Endothelial cell of hepatic sinusoid (primary cell): Measurements from ENCODE around the gene CX3CL1.
"Not testable (repeated sequence)": the region's sequence is repeated elsewhere in the genome, so short reads cannot be mapped to it uniquely, and the experiment has no call there.

Source experiments
- in situ Hi-C: cut with HindIII; loops from 2 replicates; pipeline ENCODE4 v1.10.0; 2017; ENCODE audit warnings: low sequenced_read_pairs

The CX3CL1 gene

DNA sequence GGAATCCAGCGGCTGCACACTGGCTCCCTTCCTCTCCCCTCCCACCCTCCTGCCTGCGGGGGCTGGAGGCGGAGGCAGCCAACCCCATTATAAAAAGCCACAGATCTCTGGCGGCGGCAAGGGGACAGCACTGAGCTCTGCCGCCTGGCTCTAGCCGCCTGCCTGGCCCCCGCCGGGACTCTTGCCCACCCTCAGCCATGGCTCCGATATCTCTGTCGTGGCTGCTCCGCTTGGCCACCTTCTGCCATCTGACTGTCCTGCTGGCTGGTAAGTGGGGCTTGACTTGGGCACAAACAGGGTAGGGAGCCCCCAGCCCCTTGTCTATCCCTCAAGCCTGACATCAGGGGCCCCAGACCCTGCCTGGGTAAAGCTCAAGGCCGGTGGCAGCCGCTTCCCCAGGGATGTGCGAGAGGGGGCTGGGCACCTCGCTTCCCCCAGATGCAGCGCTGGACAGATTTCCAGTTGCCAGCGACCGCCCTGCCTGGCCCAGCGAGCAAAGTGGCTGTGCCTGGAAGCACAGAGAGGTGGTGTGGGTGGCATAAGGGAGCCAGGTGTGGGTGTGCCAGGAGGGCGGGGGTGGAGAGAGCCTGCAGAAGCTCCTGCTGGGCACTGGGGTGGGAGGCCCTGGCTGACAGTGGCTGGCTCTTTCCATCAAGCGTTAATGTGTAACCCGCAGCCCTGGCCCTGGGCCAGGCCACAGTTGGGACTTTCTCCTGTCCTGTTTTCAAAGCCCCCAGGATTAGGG, at the start of gene CX3CL1:
TSS of gene CX3CL1 (plus strand) at position 119 of the 745 bp plus-strand sequence. CDS start at position 198, 79 bp downstream.
- in situ Hi-C loops, result no loop called here

DNA sequence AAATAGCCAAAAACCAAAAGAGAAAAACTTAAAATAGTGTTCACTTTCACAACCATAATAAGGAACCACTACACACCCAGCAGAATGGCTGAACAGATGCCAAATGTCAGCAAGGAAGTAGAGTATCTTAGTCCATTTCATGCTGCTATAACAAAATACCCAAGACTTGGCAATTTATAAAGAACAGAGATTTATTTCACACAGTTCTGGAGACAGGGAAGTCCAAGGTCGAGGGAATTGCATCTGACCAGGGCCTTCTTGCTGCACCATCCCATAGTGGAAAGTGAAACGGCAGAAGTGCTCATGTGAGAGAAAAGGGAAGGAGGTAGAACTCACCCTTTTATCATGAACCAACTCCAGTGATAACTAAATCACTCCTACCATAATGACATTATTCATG, 47.5 kb upstream of the CX3CL1 start:
- in situ Hi-C loops, result no loop called here

DNA sequence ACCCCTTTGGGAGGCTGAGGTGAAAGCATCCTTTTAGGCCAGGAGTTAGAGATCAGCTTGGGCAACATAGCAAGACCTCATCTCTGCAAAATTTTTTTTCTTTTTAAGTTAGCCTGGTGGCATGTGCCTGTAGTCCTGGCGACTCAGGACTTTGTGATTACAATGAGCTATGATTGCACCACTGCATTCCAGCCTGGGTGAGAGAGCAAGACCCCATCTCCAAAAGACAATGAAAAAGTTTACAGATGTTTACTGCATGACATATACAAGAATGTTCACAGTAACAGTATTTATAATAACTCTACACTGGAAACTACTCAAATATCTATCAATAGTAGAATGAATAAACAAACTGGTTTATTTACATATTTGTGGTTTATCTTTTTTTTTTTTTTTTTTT, 46.8 kb upstream of the CX3CL1 start:
- in situ Hi-C loops, result no loop called here

GRCh38 chr16:57329718-57330327, 42.5 kb upstream of the CX3CL1 start:
- in situ Hi-C loops, result no loop called here

DNA sequence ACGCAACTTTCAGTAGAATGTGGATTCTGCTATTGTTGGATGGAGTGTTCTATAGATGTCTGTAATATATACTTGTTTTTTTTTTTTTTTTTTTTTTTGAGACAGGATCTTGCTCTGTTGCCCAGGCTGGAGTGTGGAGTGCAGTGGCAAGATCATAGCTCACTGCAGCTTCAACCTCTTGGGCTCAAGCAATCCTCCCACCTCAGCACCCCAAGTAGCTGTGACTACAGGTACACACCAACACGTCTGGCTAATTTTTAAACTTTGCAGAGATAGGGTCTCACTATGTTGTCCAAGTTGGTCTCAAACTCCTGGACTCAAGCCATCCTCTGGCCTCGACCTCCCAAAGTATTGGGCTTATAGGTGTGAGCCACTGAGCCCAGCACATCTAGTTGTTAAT, 40.9 kb upstream of the CX3CL1 start:
- in situ Hi-C loops, result no loop called here

DNA sequence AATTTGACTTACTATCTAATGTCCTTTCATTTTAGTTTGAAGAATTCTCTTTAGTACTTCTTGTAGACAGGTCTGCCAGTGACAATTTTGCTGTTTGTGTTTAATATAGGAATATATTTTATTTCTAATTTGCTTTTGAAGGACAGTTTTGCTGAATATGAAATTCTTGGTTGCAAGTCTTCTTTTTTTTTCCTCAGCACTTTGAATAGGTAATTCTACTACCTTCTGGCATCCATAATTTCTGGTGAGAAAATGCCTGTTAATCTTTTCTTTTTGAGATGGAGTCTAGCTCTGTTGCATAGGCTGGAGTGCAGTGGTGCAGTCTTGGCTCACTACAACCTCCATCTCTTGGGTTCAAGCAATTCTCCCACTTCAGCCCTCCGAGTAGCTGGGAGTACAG, 38.9 kb upstream of the CX3CL1 start:
- in situ Hi-C loops, result no loop called here

- in situ Hi-C loops, result no loop called here
These were observed 36.9 kb upstream of the CX3CL1 start for GRCh38 chr16:57335366-57335765.

DNA sequence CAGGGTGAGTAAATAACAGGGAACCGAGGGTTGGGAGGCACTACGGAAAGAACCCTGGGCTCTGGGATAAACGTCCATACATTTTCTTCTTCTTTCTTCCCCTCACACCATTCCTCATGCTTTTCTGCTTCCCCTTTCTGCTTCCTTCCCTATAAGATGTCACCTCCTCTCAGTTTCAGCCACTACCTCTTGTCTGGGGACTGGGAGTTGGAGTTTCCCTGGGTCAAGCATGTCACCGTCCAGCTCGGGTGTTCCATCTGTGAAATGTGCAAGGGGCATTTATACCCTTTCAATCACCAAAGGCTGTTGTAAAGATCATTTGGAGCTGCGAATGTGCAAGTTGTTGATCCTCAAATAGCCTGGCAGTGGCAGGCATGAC, 31.2 kb upstream of the CX3CL1 start:
- in situ Hi-C loops, result no loop called here

DNA sequence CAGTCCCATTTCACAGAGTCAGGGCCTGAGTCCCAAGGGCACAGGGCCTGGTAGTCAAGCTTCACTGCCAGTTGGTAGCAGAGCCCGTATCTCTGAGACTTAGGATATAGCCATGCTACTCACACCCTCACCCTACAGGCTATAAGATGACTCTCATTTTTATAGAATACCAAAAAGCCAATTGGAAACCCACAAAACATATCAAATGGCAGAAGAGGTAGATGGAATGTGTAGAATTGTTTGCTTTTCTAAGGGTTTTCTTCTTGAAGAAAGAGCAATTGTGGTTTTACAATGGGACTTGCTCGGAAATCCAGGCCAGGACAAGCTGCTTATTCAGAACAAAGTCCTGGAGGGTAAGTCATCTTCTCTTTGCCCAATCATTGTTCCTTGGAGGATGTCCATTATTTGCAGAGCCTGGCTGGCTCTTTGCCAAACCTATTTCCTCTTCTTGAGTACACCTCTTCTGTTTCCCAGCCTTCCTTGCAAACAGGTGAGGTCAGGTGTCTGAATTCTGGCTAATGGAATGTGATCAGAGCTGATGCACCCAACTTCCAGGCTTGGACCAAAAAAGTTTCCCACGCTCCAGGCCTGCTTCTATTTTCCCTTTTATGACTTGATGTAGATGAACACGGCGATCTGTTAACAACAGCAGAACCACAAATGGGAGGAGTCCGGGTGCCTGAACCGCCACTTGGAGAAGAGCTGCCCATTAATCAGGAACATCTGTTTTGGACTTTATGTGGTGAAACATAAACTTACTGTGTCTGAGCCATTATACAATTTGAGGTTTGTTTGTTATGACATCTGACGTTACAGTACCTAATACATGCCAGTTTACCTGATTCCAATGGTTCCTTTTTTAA, 30.6 kb upstream of the CX3CL1 start:
- in situ Hi-C loops, result no loop called here

DNA sequence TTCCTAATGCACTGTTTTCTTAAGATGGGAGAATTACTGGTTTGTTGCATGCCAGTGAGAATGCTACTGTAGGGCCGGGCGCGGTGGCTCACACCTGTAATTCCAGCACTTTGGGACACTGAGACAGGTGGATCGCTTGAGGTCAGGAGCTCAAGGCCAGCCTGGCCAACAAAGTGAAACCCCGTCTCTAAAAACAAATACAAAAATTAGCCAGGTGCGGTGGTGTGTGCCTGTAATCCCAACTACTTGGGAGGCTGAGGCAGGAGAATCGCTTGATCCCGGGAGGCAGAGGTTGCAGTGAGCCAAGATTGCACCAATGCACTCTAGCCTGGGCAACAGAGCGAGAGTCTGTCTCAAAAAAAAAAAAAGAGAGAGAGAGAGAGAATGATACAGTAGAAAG, 29.7 kb upstream of the CX3CL1 start:
- in situ Hi-C loops, result not testable (repeated sequence)

GRCh38 chr16:57343221-57343620, 29.1 kb upstream of the CX3CL1 start:
- in situ Hi-C loops, result no loop called here

DNA sequence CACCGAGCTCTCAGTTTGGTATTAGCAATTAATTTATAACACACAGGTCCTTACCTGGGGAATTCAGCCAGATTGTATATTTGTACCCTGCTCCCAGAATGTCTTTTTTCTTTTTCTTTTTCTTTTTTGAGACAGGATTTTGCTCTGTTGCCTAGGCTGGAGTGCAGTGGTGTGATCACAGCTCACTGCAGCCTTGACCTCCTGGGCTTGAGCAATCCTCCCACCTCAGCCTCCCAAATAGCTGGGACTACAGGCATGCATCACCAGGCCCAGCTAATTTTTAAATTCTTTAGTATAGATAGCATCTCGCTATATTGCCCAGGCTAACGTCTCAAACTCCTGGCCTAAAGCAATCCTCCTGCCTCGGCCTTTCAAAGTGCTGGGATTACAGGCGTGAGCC, 28.2 kb upstream of the CX3CL1 start:
- in situ Hi-C loops, result not testable (repeated sequence)

DNA sequence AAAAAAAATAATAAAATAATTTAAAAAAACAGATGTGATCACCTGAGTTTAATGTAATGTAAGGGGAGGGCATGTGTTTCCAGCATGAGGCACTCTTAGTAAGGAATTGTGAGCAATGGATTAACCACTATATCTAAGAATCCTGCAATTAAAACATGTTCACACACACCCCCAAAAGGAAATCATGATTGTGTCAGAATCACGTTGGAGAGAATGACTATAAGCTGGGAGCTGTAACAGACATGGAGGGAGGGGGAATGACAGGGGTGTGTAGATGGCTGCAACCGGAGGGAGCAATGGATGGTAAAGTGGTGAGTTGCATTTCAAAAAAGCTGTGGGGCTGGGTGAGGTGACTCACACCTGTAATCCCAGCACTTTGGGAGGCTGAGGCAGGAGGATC, 27.3 kb upstream of the CX3CL1 start:
- in situ Hi-C loops, result loop anchor here (5.0 kb wide), 1 partner anchor 47 kb away; no protein-coding TSS in a partner anchor

DNA sequence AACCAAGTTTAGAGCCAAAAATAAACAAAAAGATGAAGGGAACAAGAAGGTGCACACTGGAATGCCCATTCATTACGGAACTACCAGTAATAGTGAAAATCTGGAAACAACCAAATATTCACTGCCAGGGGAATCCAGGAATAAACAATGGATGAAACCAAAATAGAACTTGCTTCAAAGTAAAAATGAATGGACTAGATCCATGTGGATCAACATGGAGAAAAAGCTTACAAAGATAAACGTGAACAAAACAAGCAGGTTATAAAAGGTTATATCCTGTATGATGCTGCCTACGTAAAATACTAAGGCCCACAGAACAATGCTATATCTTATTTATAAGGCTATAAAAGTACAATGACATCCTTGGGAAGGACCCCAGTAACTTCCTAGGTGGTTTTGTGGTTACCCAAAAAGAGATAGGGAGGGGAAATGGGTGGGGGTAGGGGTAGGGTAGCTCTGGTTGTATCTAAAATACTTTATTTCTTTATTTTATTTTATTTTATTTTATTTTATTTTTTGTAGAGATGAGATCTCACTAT, 26.6 kb upstream of the CX3CL1 start:
- in situ Hi-C loops, result loop anchor here (5.0 kb wide), 1 partner anchor 47 kb away; no protein-coding TSS in a partner anchor

- in situ Hi-C loops, result loop anchor here (5.0 kb wide), 1 partner anchor 44 kb away; no protein-coding TSS in a partner anchor
These were observed 24.4 kb upstream of the CX3CL1 start for GRCh38 chr16:57347858-57348257.

- in situ Hi-C loops, result loop anchor here (5.0 kb wide), 1 partner anchor 44 kb away; no protein-coding TSS in a partner anchor
These were observed 24.0 kb upstream of the CX3CL1 start for GRCh38 chr16:57348327-57348726.

- in situ Hi-C loops, result loop anchor here (5.0 kb wide), 1 partner anchor 43 kb away; no protein-coding TSS in a partner anchor
These were observed 22.9 kb upstream of the CX3CL1 start for GRCh38 chr16:57349212-57350031.

- in situ Hi-C loops, result no loop called here
These were observed 19.6 kb upstream of the CX3CL1 start for GRCh38 chr16:57352636-57353047.

DNA sequence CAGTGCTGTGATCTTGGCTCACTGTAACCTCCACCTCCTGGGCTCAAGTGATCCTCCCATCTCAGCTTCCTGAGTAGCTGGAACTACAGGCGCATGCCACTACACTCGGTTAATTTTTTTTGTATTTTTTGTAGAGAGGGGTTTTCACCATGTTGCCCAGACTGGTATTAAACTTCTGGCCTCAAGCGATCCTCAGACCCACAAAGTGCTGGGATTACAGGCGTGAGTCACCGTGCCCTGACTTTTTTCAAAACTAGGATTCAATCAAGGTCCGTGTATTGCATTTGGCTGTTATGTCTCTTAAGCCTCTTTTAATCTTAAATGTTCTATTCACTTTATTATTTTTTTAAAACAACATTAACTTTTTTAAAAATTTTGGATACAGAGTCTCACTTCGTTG, 18.0 kb upstream of the CX3CL1 start:
- in situ Hi-C loops, result no loop called here

- in situ Hi-C loops, result no loop called here
These were observed 16.3 kb upstream of the CX3CL1 start for GRCh38 chr16:57355898-57356414.
